Measurements from ENCODE around the gene TPH1. TPM values are rescaled to one million over a fixed set of nuclear protein-coding genes. Genes with fewer than 3 reads are reported as not detected.

Gene TPH1
- total and polyA plus RNA-seq, 10 of the 15 experiments (the other 5 are each of a cell fraction or from before 2014, with no cell fraction given) = 0.05 to 0.82 (median 0.29) TPM

- peak; percentile 9 for DNase-seq (ENCODE audit: low read depth, low spot score)
- RAD21 ChIA-PET (ENCODE audit: unreplicated experiment) = interaction anchor here (0.8 to 1.2 kb wide), 2 partner anchors 48 to 49 kb away, joined by 3 to 4 read pairs; partner anchors contain the start of gene SAAL1
- H3K4me3 ChIP-seq = no peak overlapping the region
- no peak overlapping the region for H3K4me2 ChIP-seq (ENCODE audit: control insufficient read depth, insufficient read depth)
- in situ Hi-C loops (cut with MboI) = no loop called here
- H3K9ac ChIP-seq (ENCODE audit: control insufficient read depth, insufficient read depth, low read length) = no peak overlapping the region
- TF ChIP-seq ZNF207 (IDR thresholded peaks at IDR 0.05; ENCODE audit: borderline replicate concordance) = no peak
- peak; percentile 52; the same call in 1 of the 2 replicates for TF ChIP-seq YY1 (IDR thresholded peaks at IDR 0.05; ENCODE audit: low read depth, low read length)
- TF ChIP-seq RUNX3 (IDR thresholded peaks at IDR 0.05; ENCODE audit: low read length) = peak; percentile 57; the same call in 1 of the 2 replicates
- TF ChIP-seq NR2F1 (conservative IDR thresholded peaks at IDR 0.05) = 0 out of 2 replicates have a peak, but pooled peaks have one; percentile 52
- TF ChIP-seq IKZF1 (conservative IDR thresholded peaks at IDR 0.05) = 0 out of 2 replicates have a peak, but pooled peaks have one; percentile 27
- TF ChIP-seq RAD21 (IDR thresholded peaks at IDR 0.05; ENCODE audit: insufficient read depth, low read depth, low read length) = no peak
- 0 out of 2 replicates have a peak, but pooled peaks have one; percentile 35 for TF ChIP-seq ZNF217 (IDR thresholded peaks at IDR 0.05)
- TF ChIP-seq IKZF2 (IDR thresholded peaks at IDR 0.05) = peak in 1 of 2 experiments; percentile 36; a peak in 1 of 4 replicates
- SMC1A ChIA-PET (ENCODE audit: uncharacterized antibody, unreplicated experiment) = interaction anchor here (0.6 to 1.4 kb wide), 5 partner anchors 16 to 212 kb away, joined by 3 to 4 read pairs (median 3); no protein-coding TSS in a partner anchor
- no peak for FAIRE-seq
- H3K9me3 ChIP-seq (replicated peaks; ENCODE audit: control insufficient read depth, insufficient read depth, low read length) = no peaks in the 10 kb centered on the region
- POLR2A ChIA-PET = interaction anchor here (1.1 kb wide), 1 partner anchor 48 kb away, joined by 3 read pairs; no protein-coding TSS in a partner anchor
- H2AFZ ChIP-seq (ENCODE audit: control insufficient read depth, low read depth, low read length) = peak overlapping the region; percentile 21
- no peaks in the 10 kb centered on the region for H3K4me1 ChIP-seq (ENCODE audit: control insufficient read depth, insufficient read depth, low read length)
- no peak overlapping the region for H3K27ac ChIP-seq (ENCODE audit: control insufficient read depth, insufficient read depth)
- peak; percentile 98 for ATAC-seq
- CTCF ChIA-PET = interaction anchor here (1.0 to 1.9 kb wide), 5 partner anchors 11 to 49 kb away, joined by 3 to 5 read pairs (median 3); partner anchors contain the start of gene SAAL1
- no peaks in the 10 kb centered on the region for H3K27me3 ChIP-seq (replicated peaks in 1 of 2; ENCODE audit: control insufficient read depth in 2 of 2, insufficient read depth in 2 of 2, low read length in 1 of 2)
- intact Hi-C loops (cut with micrococcal nuclease; ENCODE audit: unreplicated experiment) = no loop called here
- BruUV-seq (replicated peaks) = no TSS peak
- H3K36me3 ChIP-seq (ENCODE audit: control insufficient read depth in 2 of 2, insufficient read depth in 2 of 2, low read length in 1 of 2) = no peaks in the 10 kb centered on the region
- H4K20me1 ChIP-seq (ENCODE audit: control insufficient read depth, insufficient read depth) = no peaks in the 10 kb centered on the region
- H3K79me2 ChIP-seq (ENCODE audit: control insufficient read depth, insufficient read depth, low read length) = no peaks in the 10 kb centered on the region
- 8% methylated on average over 1 of the region's 1 CpG for WGBS (ENCODE audit: insufficient coverage, insufficient replicate concordance, low lambda C conversion rate, missing lambda C conversion rate)
Measured at GRCh38 chr11:18056561-18057181, 10.6 kb upstream of the TPH1 start.
